HCT116 (cell line): ENCODE results near the gene SAMD4A. TPM values are rescaled to one million over a fixed set of nuclear protein-coding genes. Genes with fewer than 3 reads are reported as not detected.

ENCODE experiments used
- ATAC-seq: fragments of 200-7000 bp; cut with Tn5 transposase; 2 replicates; pipeline ENCODE4 v1.9.1; 2020; ENCODE audit warnings: mild to moderate bottlenecking, moderate library complexity
- BruUV-seq: library from RNA; stranded (reverse); fragments of 400-500 nt; replicated peaks from 2 replicates; lab custom pipeline; 2021; lab: Mats Ljungman, UMichigan
- CTCF ChIA-PET: fragments of 300-600 bp; sonication (Branson Sonifier 250); formaldehyde crosslinking; loops from one replicate; lab custom pipeline; 2021; ENCODE audit warnings: antibody characterized with exemption; lab: Charles Lee
- POLR2A ChIA-PET: fragments of 300-600, 350-600 bp; sonication (Branson Sonifier 250); formaldehyde crosslinking; loops from one replicate; lab custom pipeline; 2021; ENCODE audit warnings: antibody characterized with exemption; lab: Charles Lee
- RAD21 ChIA-PET, 2 experiments: fragments of 300-600 bp; sonication (Branson Sonifier 250); formaldehyde crosslinking; loops; one replicate each; lab custom pipeline; 2023; ENCODE audit warnings: low total read pairs in 2 of 2; ENCODE audit not compliant: uncharacterized antibody in 2 of 2, unreplicated experiment in 2 of 2, low non-redundant PET in 1 of 2; lab: Charles Lee
- DNase-seq: peaks from one replicate; pipeline ENCODE4 v3.0.0-alpha.2; 2010; ENCODE audit warnings: low read depth, low spot score
- H2AFZ ChIP-seq: fragments of 200-600 bp; shearing (Covaris generic), sonication (generic); 2 replicates; pipeline ENCODE4 v1.6.1; 2017; ENCODE audit warnings: low read depth, mixed run types, mixed read lengths, antibody characterized with exemption, low read length; ENCODE audit not compliant: poor library complexity, severe bottlenecking
- H3K27ac ChIP-seq: 2 replicates; pipeline ENCODE4 v1.5.1; 2012; ENCODE audit warnings: low read depth, low read length
- H3K27me3 ChIP-seq: fragments of 200-600 bp; sonication (generic); 2 replicates; pipeline ENCODE4 v1.6.1; 2016; ENCODE audit warnings: mixed run types, low read length, mixed read lengths; ENCODE audit not compliant: insufficient read depth
- H3K36me3 ChIP-seq, 2 experiments: fragments of 200-500 bp in 1 of 2; fragments of 200-600 bp in 1 of 2; sonication (Bioruptor generic) in 1 of 2; sonication (generic) in 1 of 2; 2 replicates each; pipeline versions ENCODE4 v1.5.1 to v1.6.1; 2014 to 2016; ENCODE audit warnings: low read length in 2 of 2, inconsistent platforms in 1 of 2, mixed read lengths in 1 of 2, mixed run types in 1 of 2; ENCODE audit not compliant: insufficient read depth in 2 of 2, control insufficient read depth in 1 of 2
- H3K4me1 ChIP-seq, 2 experiments: fragments of 200-600 bp in 1 of 2; sonication (generic) in 1 of 2; 2 replicates each; pipeline versions ENCODE4 v1.5.1 to v1.6.1; 2012 to 2017; ENCODE audit warnings: low read length in 2 of 2, inconsistent platforms in 1 of 2, mild to moderate bottlenecking in 1 of 2, mixed read lengths in 1 of 2, mixed run types in 1 of 2, moderate library complexity in 1 of 2; ENCODE audit not compliant: insufficient read depth in 2 of 2, control insufficient read depth in 1 of 2
- H3K4me2 ChIP-seq: fragments of 200-600 bp; sonication (generic); 2 replicates; pipeline ENCODE4 v1.6.1; 2017; ENCODE audit warnings: mixed run types, low read length, mixed read lengths
- H3K4me3 ChIP-seq, 2 experiments: fragments of 200-600 bp in 1 of 2; sonication (generic) in 1 of 2; replicated peaks in 1 of 2; 2 replicates each; pipeline ENCODE4 v1.5.1; 2011 to 2016; ENCODE audit warnings: low read length in 2 of 2, control low read depth in 1 of 2, low read depth in 1 of 2, mild to moderate bottlenecking in 1 of 2, mixed read lengths in 1 of 2, mixed run types in 1 of 2
- H3K79me2 ChIP-seq: fragments of 200-600 bp; sonication (generic); 2 replicates; pipeline ENCODE4 v1.6.1; 2017; ENCODE audit warnings: mild to moderate bottlenecking, mixed run types, low read length, moderate library complexity, mixed read lengths; ENCODE audit not compliant: insufficient read depth
- H3K9ac ChIP-seq: fragments of 200-600 bp; sonication (generic); 2 replicates; pipeline ENCODE4 v1.6.1; 2016; ENCODE audit warnings: low read length, mixed read lengths
- H3K9me2 ChIP-seq: fragments of 200-600 bp; sonication (generic), shearing (Covaris generic); 2 replicates; pipeline ENCODE4 v1.6.1; 2017; ENCODE audit warnings: mixed run types, mild to moderate bottlenecking, moderate library complexity; ENCODE audit not compliant: insufficient read depth
- H3K9me3 ChIP-seq, 2 experiments: fragments of 200-500 bp in 1 of 2; fragments of 200-600 bp in 1 of 2; sonication (Bioruptor generic) in 1 of 2; sonication (generic) in 1 of 2; 2 replicates each; pipeline ENCODE4 v1.6.1; 2014 to 2017; ENCODE audit warnings: low read length in 2 of 2, mixed read lengths in 2 of 2, inconsistent platforms in 1 of 2, low read depth in 1 of 2, mild to moderate bottlenecking in 1 of 2, mixed run types in 1 of 2, moderate library complexity in 1 of 2; ENCODE audit not compliant: control insufficient read depth in 1 of 2, insufficient read depth in 1 of 2
- H4K20me1 ChIP-seq: fragments of 200-600 bp; sonication (generic), shearing (Covaris generic); 2 replicates; pipeline ENCODE4 v1.6.1; 2017; ENCODE audit warnings: mixed run types, mild to moderate bottlenecking, moderate library complexity; ENCODE audit not compliant: insufficient read depth
- CBX3 ChIP-seq: IDR thresholded peaks from 2 replicates; pipeline ENCODE4 v1.6.1; 2012; ENCODE audit warnings: low read depth
- CTCF ChIP-seq, 3 experiments: fragments of 200-600 bp in 1 of 3; sonication (generic) in 1 of 3; IDR thresholded peaks in 2 of 3; conservative IDR thresholded peaks in 1 of 3; 2 replicates each; pipeline ENCODE4 v1.5.1; 2012 to 2017; ENCODE audit warnings: low read depth in 2 of 3, low read length in 2 of 3, antibody characterized with exemption in 1 of 3, borderline replicate concordance in 1 of 3, control low read depth in 1 of 3, mild to moderate bottlenecking in 1 of 3, mixed read lengths in 1 of 3, mixed run types in 1 of 3, moderate library complexity in 1 of 3; ENCODE audit not compliant: insufficient read depth in 1 of 3
- EGR1 ChIP-seq: IDR thresholded peaks from 2 replicates; pipeline ENCODE4 v1.6.1; 2012; ENCODE audit warnings: low read depth
- FOSL1 ChIP-seq: IDR thresholded peaks from 2 replicates; pipeline ENCODE4 v1.6.1; 2012; ENCODE audit warnings: low read depth
- SP1 ChIP-seq: IDR thresholded peaks from 2 replicates; pipeline ENCODE4 v1.6.1; 2012; ENCODE audit warnings: low read depth
- SRF ChIP-seq: IDR thresholded peaks from 2 replicates; pipeline ENCODE4 v1.6.1; 2012; ENCODE audit warnings: low read depth
- TCF7L2 ChIP-seq: IDR thresholded peaks from 2 replicates; pipeline ENCODE4 v1.7.0; 2011; ENCODE audit warnings: borderline replicate concordance, inconsistent platforms; ENCODE audit not compliant: insufficient read depth, insufficient read length; ENCODE audit errors: extremely low read depth
- YY1 ChIP-seq: IDR thresholded peaks from 2 replicates; pipeline ENCODE4 v1.6.1; 2011; ENCODE audit warnings: low read length, low read depth, moderate library complexity, mild to moderate bottlenecking; ENCODE audit not compliant: insufficient replicate concordance; ENCODE audit errors: extremely low read depth
- ZNF274 ChIP-seq: fragments of 200-500 bp; sonication (Bioruptor generic); IDR thresholded peaks from 2 replicates; pipeline ENCODE4 v1.6.1; 2014; ENCODE audit warnings: mild to moderate bottlenecking, low read depth, low read length, inconsistent platforms
- intact Hi-C: fragments of 100-400 bp; cut with micrococcal nuclease; formaldehyde crosslinking; loops from 2 replicates; pipeline ENCODE4 v1.10.0; 2022
- total RNA-seq: library from RNA; stranded (reverse); gene quantifications from one replicate; pipeline ENCODE4 v1.2.1, GENCODE V29; 2021; ENCODE audit not compliant: unreplicated experiment

Gene SAMD4A
- total RNA-seq, 1 experiment from 2014 or later = 9.0 TPM

- peaks cover 0 to 25% of the 10 kb centered on the region in 2 experiments; a peak in 2 of 4 replicates for H3K4me1 ChIP-seq
- no peaks in the 10 kb centered on the region for H4K20me1 ChIP-seq
- H3K4me2 ChIP-seq = no peak overlapping the region
- TF ChIP-seq TCF7L2 = no peak
- no peak for TF ChIP-seq CBX3
- peak; percentile 42 for TF ChIP-seq FOSL1
- H3K79me2 ChIP-seq = 0 out of 2 replicates have a peak, but pooled peaks cover 4% of the 10 kb centered on the region
- ChIA-PET CTCF (no interaction called here), RAD21 (no interaction called here), POLR2A (no interaction called here)
- no peak for DNase-seq
- H3K4me3 ChIP-seq = no peak overlapping the region
- no peaks in the 10 kb centered on the region for H3K9me3 ChIP-seq
- H3K36me3 ChIP-seq = no peaks in the 10 kb centered on the region
- H3K27ac ChIP-seq = no peak overlapping the region
- H2AFZ ChIP-seq = no peak overlapping the region
- H3K9ac ChIP-seq = no peak overlapping the region
- intact Hi-C loops = no loop called here
- no TSS peak for BruUV-seq
- no peaks in the 10 kb centered on the region; the same call in 1 of the 2 replicates for H3K9me2 ChIP-seq
- no peaks in the 10 kb centered on the region for H3K27me3 ChIP-seq
- no peak for ATAC-seq
These were observed 22.1 kb downstream of the SAMD4A start for GRCh38 chr14:54589076-54589475.

GRCh38 chr14:54589843-54590242 is 22.9 kb downstream of the SAMD4A start:
- RAD21 ChIA-PET = no interaction called here
- no TSS peak for BruUV-seq
- Histone ChIP-seq H3K36me3 (no peaks in the 10 kb centered on the region), H3K9me2 (no peaks in the 10 kb centered on the region; the same call in 1 of the 2 replicates), H3K4me3 (no peak overlapping the region), H4K20me1 (no peaks in the 10 kb centered on the region), H3K4me1 (peaks cover 0 to 29% of the 10 kb centered on the region in 2 experiments; a peak in 2 of 4 replicates), H3K4me2 (no peak overlapping the region), H3K9ac (no peak overlapping the region), H3K9me3 (no peaks in the 10 kb centered on the region), H3K79me2 (0 out of 2 replicates have a peak, but pooled peaks cover 4% of the 10 kb centered on the region), H3K27ac (no peak overlapping the region), H2AFZ (no peak overlapping the region), H3K27me3 (no peaks in the 10 kb centered on the region)
- CTCF ChIA-PET = no interaction called here
- DNase-seq (no peak), ATAC-seq (no peak)
- POLR2A ChIA-PET = no interaction called here
- intact Hi-C loops = no loop called here
- no peak for TF ChIP-seq YY1
- TF ChIP-seq ZNF274 = no peak
- TF ChIP-seq EGR1 = no peak
- no peak for TF ChIP-seq SP1
- TF ChIP-seq SRF = no peak
- TF ChIP-seq CTCF (IDR thresholded peaks at IDR 0.05 in 2 of 3, conservative IDR thresholded peaks at IDR 0.05 in 1 of 3; ENCODE audit: borderline replicate concordance in 1 of 3, insufficient read depth in 1 of 3, low read depth in 2 of 3, low read length in 2 of 3) = no peak
